Fibroblast of pulmonary artery (primary cell): ENCODE data around the gene KRT86.

Experiments used
- DNase-seq: peaks from one replicate; pipeline ENCODE4 v3.0.0-alpha.2; 2010; ENCODE audit warnings: low read depth
- H3K4me3 ChIP-seq: replicated peaks from 2 replicates; pipeline ENCODE4 v1.5.1; 2011; ENCODE audit warnings: low read depth, mild to moderate bottlenecking, control low read depth, low read length, moderate library complexity
- TF ChIP-seq, protein P1 (sequence below): IDR thresholded peaks from 2 replicates; pipeline ENCODE4 v1.5.1; 2011; ENCODE audit warnings: mild to moderate bottlenecking, control low read depth, low read length, inconsistent platforms; ENCODE audit errors: missing control alignments

KRT86 gene

GRCh38 chr12:52352951-52353350 lies 78.5 kb downstream of the KRT86 start:
- TF ChIP-seq, protein P1, sequence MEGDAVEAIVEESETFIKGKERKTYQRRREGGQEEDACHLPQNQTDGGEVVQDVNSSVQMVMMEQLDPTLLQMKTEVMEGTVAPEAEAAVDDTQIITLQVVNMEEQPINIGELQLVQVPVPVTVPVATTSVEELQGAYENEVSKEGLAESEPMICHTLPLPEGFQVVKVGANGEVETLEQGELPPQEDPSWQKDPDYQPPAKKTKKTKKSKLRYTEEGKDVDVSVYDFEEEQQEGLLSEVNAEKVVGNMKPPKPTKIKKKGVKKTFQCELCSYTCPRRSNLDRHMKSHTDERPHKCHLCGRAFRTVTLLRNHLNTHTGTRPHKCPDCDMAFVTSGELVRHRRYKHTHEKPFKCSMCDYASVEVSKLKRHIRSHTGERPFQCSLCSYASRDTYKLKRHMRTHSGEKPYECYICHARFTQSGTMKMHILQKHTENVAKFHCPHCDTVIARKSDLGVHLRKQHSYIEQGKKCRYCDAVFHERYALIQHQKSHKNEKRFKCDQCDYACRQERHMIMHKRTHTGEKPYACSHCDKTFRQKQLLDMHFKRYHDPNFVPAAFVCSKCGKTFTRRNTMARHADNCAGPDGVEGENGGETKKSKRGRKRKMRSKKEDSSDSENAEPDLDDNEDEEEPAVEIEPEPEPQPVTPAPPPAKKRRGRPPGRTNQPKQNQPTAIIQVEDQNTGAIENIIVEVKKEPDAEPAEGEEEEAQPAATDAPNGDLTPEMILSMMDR: no peak
- H3K4me3 ChIP-seq: no peak overlapping the region
- DNase-seq: no peak

GRCh38 chr12:52353766-52354165 lies 79.3 kb downstream of the KRT86 start:
- TF ChIP-seq, protein P1: no peak
- H3K4me3 ChIP-seq: no peak overlapping the region
- DNase-seq: no peak

GRCh38 chr12:52354200-52354599 lies 79.8 kb downstream of the KRT86 start:
- no peak overlapping the region for H3K4me3 ChIP-seq
- TF ChIP-seq, protein P1: no peak
- DNase-seq: no peak

- DNase-seq: no peak
- TF ChIP-seq, protein P1: no peak
- H3K4me3 ChIP-seq: no peak overlapping the region
Measured at GRCh38 chr12:52355176-52355575, 80.7 kb downstream of the KRT86 start.

- TF ChIP-seq, protein P1: no peak
- H3K4me3 ChIP-seq: no peak overlapping the region
- no peak for DNase-seq
Measured at GRCh38 chr12:52356031-52356761, 81.8 kb downstream of the KRT86 start.

GRCh38 chr12:52356762-52357580 lies 82.5 kb downstream of the KRT86 start:
- TF ChIP-seq, protein P1: no peak
- DNase-seq: no peak
- H3K4me3 ChIP-seq: no peak overlapping the region
